Progenitor cell of endocrine pancreas (in vitro differentiated cells): ENCODE measurements around the gene TRMT11. TPM values are rescaled to one million over a fixed set of nuclear protein-coding genes. Genes with fewer than 3 reads are reported as not detected.

Experiments used
- DNase-seq: peaks from one replicate; pipeline ENCODE4 v3.0.0; 2021; ENCODE audit warnings: low spot score; ENCODE audit not compliant: unreplicated experiment
- H3K27ac Mint-ChIP-seq: 2 replicates; pipeline ENCODE4 v1.8.0; 2021; ENCODE audit warnings: mild to moderate bottlenecking, moderate library complexity, mixed read lengths
- H3K27me3 Mint-ChIP-seq: 2 replicates; pipeline ENCODE4 v1.8.0; 2021; ENCODE audit warnings: mixed read lengths
- H3K36me3 Mint-ChIP-seq: 2 replicates; pipeline ENCODE4 v1.8.0; 2022; ENCODE audit warnings: mixed read lengths; ENCODE audit not compliant: insufficient read depth
- H3K4me1 Mint-ChIP-seq: 2 replicates; pipeline ENCODE4 v1.8.0; 2021; ENCODE audit warnings: low read depth, mixed read lengths
- H3K4me3 Mint-ChIP-seq: 2 replicates; pipeline ENCODE4 v1.8.0; 2021; ENCODE audit warnings: low read depth, mild to moderate bottlenecking, moderate library complexity, mixed read lengths
- H3K9me3 Mint-ChIP-seq: 2 replicates; pipeline ENCODE4 v1.8.0; 2021; ENCODE audit warnings: low read depth, mixed read lengths
- long read RNA-seq: library from polyadenylated mRNA; unstranded; transcript quantifications from one replicate; pipeline ENCODE4 v2.0.0, GENCODE V29; 2020
- total RNA-seq: library from RNA; stranded (reverse); gene quantifications from 2 replicates; pipeline ENCODE4 v1.2.1, GENCODE V29; 2021
- TF ChIP-seq, protein P1 (sequence below): fragments of 200-600 bp; sonication (generic); IDR thresholded peaks from one replicate; pipeline ENCODE4 v1.5.0; 2021; ENCODE audit warnings: antibody characterized with exemption, mild to moderate bottlenecking; ENCODE audit not compliant: unreplicated experiment

Gene TRMT11
- total RNA-seq = 25.1 and 32.9 TPM in 2 replicates
- long read RNA-seq, transcript TRMT11-201 (13 exons, 1,565 nt) = major isoform, 57 of 113 reads
- long read RNA-seq, partial matches to known transcripts = 4 of 113 reads
- long read RNA-seq, other reads (novel, unspliced or antisense) = 52 of 113 reads

DNA sequence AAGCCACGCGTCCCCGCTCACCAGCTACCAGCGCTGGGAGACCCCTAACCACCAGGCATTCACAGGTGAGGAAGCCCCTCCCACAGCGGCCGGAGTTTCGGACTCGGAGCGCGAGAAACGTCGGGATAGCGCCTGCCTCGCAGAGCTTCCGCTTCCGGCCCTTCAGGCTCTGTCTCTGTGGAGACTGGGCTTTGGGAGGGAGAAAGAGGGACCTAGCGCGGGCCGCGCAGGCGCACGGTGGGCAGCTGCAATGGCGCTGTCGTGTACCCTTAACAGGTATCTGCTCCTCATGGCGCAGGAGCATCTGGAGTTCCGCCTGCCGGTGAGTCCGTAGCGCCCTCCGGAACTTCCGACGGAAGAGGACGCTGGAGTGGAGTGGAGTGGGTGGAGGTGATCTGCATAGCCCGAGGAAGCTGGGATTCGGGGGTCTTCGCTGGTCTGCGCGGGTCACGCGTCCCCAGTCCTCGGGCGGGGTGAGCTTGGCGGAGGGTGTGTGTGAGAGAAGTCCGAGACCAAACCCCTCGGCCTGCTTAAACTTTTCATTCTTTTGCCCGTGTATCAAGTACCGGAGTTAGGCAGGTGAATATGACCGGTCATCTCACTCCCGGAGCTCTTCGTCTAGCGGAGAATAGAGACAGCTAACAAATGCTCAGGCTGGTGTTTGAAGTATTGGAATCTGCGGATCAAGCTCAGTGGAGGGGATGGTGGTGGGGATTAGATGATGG, at the start of gene TRMT11:
TRMT11 (plus strand) TSS at position 240 of the 725 bp plus-strand sequence; CDS start at position 251, 11 bp downstream.
- DNase-seq = peak; percentile 87
- Mint-ChIP-seq H3K9me3 (no peaks in the 10 kb centered on the region), H3K36me3 (no peaks in the 10 kb centered on the region), H3K27me3 (no peaks in the 10 kb centered on the region), H3K27ac (no peak within 1 kb of the TSS), H3K4me1 (peaks cover 13% of the 10 kb centered on the region), H3K4me3 (peak within 1 kb of the TSS; percentile 24)
- TF ChIP-seq, protein P1, sequence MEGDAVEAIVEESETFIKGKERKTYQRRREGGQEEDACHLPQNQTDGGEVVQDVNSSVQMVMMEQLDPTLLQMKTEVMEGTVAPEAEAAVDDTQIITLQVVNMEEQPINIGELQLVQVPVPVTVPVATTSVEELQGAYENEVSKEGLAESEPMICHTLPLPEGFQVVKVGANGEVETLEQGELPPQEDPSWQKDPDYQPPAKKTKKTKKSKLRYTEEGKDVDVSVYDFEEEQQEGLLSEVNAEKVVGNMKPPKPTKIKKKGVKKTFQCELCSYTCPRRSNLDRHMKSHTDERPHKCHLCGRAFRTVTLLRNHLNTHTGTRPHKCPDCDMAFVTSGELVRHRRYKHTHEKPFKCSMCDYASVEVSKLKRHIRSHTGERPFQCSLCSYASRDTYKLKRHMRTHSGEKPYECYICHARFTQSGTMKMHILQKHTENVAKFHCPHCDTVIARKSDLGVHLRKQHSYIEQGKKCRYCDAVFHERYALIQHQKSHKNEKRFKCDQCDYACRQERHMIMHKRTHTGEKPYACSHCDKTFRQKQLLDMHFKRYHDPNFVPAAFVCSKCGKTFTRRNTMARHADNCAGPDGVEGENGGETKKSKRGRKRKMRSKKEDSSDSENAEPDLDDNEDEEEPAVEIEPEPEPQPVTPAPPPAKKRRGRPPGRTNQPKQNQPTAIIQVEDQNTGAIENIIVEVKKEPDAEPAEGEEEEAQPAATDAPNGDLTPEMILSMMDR = peak; percentile 24

DNA sequence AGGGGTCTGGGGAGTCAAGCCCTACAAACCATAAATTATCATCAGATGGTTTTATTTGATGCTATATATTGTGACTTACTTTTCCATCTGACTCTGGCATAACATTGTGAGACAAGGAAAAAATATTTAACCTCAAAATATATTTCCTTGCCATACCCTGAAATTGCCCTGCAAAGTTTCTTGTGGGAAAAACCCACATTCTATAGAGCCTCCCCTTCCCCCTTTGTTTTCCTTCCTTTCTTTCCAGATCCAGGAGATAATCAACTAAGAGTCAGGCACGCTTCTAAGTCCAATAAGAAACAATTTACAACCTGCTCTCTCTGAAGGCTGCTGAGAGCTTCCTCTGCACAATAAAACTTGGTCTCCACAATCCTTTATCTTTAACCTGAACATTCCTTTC, 47.3 kb upstream of the TRMT11 start:
- no peak overlapping the region for H3K4me3 Mint-ChIP-seq
- no peaks in the 10 kb centered on the region for H3K27me3 Mint-ChIP-seq
- peak overlapping the region; percentile 63 for H3K27ac Mint-ChIP-seq
- no peaks in the 10 kb centered on the region for H3K9me3 Mint-ChIP-seq
- no peaks in the 10 kb centered on the region for H3K36me3 Mint-ChIP-seq
- TF ChIP-seq, protein P1 = no peak
- H3K4me1 Mint-ChIP-seq = peaks cover 32% of the 10 kb centered on the region
- DNase-seq = no peak

DNA sequence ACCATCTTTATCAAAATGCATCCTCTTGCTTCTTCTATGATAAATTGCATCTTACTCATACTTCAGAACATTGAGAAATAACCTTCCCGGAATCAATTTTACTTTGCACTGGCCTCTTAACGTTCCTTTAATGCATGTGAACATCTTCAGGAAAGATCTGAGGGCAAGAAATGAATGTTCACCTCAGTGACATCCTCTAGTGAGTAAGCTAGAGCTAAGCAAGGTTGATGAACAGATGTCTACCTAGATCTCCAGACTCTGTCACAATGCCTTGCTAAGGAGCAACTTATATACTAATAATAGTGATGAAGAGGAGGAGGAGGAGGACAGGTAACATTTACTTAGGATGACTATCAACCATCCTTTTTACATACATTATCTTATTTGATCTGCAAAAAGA, 46.5 kb upstream of the TRMT11 start:
- Mint-ChIP-seq H3K36me3 (no peaks in the 10 kb centered on the region), H3K4me1 (peaks cover 37% of the 10 kb centered on the region), H3K4me3 (no peak overlapping the region), H3K27me3 (no peaks in the 10 kb centered on the region), H3K27ac (no peak overlapping the region), H3K9me3 (no peaks in the 10 kb centered on the region)
- TF ChIP-seq, protein P1 = no peak
- DNase-seq = no peak

DNA sequence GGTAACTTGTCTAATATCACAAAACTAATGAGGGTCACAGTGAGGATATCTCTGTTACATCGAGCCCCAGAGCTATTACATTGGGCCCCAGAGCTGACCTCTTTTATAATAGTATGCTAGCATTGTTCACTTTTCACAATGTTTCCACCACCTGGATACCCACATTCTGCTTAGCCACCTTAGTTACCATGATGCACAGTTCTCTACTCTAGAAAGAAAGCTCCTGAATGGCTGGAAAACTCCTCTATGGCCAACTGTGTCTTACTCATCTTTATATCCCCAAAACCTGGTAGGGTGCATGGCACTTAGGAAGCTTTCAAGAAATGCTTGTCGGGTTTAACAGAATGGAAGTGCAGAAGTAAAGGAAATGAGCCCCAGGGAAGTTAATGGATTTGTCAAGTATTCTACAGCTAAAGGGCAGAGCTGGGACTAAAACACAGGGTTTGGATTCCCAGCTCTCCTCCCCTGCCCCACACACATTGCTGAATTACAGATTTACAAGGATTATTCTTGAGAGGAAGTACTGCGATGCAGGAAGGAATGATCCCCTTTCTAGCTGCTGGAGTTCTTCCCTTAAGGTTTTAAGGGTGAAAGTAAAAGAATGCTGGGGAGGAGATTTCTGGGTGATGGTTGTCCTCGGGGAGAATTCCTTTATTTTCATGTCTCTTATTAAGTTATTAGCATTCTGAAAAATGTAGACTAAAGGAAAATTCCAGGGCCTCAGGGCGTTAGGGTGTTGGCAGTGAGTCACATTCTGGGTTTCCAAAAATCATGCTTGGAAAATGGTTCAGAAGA, 45.9 kb upstream of the TRMT11 start:
- H3K27me3 Mint-ChIP-seq = no peaks in the 10 kb centered on the region

More for the DNA sequence above, 45.9 kb upstream of the TRMT11 start:
- no peaks in the 10 kb centered on the region for H3K36me3 Mint-ChIP-seq
- TF ChIP-seq, protein P1 = no peak
- no peak overlapping the region for H3K27ac Mint-ChIP-seq
- H3K4me3 Mint-ChIP-seq = no peak overlapping the region
- DNase-seq = no peak
- H3K4me1 Mint-ChIP-seq = peaks cover 40% of the 10 kb centered on the region
- H3K9me3 Mint-ChIP-seq = no peaks in the 10 kb centered on the region
